SK-N-MC (cell line): ENCODE measurements around the gene CDH22.

Experiments
- DNase-seq: peaks from one replicate; pipeline ENCODE4 v3.0.0-alpha.2; 2011; ENCODE audit warnings: low read depth, low spot score
- H3K27ac ChIP-seq: fragments of 200-600 bp; sonication (generic); 2 replicates; pipeline ENCODE4 v1.5.1; 2016; ENCODE audit warnings: mixed run types
- H3K36me3 ChIP-seq: fragments of 200-600 bp; sonication (generic); 2 replicates; pipeline ENCODE4 v1.6.1; 2017; ENCODE audit warnings: antibody characterized with exemption, low read length, mixed read lengths; ENCODE audit not compliant: insufficient read depth
- H3K4me3 ChIP-seq: fragments of 200-600 bp; sonication (generic); 2 replicates; pipeline ENCODE4 v1.5.1; 2016
- H3K9ac ChIP-seq: fragments of 200-600 bp; sonication (generic); 2 replicates; pipeline ENCODE4 v1.8.0; 2017; ENCODE audit warnings: mixed run types, mixed read lengths; ENCODE audit not compliant: insufficient read length
- H3K9me3 ChIP-seq: fragments of 200-600 bp; sonication (generic); 2 replicates; pipeline ENCODE4 v1.6.1; 2017; ENCODE audit warnings: low read depth, mild to moderate bottlenecking, antibody characterized with exemption, low read length, moderate library complexity, mixed read lengths
- EZH2 ChIP-seq: fragments of 200-600 bp; sonication (generic); IDR thresholded peaks from one replicate; pipeline ENCODE4 v1.6.1; 2017; ENCODE audit warnings: antibody characterized with exemption
- FOXP2 ChIP-seq: optimal IDR thresholded peaks from 2 replicates; pipeline ENCODE3; 2011; ENCODE audit warnings: mild to moderate bottlenecking, moderate library complexity; ENCODE audit not compliant: insufficient read depth; ENCODE audit errors: extremely low read length, control extremely low read depth
- POLR2AphosphoS5 ChIP-seq: IDR thresholded peaks from 2 replicates; pipeline ENCODE4 v1.6.1; 2012; ENCODE audit warnings: mild to moderate bottlenecking, low read depth, low read length, borderline replicate concordance

Gene CDH22

DNA sequence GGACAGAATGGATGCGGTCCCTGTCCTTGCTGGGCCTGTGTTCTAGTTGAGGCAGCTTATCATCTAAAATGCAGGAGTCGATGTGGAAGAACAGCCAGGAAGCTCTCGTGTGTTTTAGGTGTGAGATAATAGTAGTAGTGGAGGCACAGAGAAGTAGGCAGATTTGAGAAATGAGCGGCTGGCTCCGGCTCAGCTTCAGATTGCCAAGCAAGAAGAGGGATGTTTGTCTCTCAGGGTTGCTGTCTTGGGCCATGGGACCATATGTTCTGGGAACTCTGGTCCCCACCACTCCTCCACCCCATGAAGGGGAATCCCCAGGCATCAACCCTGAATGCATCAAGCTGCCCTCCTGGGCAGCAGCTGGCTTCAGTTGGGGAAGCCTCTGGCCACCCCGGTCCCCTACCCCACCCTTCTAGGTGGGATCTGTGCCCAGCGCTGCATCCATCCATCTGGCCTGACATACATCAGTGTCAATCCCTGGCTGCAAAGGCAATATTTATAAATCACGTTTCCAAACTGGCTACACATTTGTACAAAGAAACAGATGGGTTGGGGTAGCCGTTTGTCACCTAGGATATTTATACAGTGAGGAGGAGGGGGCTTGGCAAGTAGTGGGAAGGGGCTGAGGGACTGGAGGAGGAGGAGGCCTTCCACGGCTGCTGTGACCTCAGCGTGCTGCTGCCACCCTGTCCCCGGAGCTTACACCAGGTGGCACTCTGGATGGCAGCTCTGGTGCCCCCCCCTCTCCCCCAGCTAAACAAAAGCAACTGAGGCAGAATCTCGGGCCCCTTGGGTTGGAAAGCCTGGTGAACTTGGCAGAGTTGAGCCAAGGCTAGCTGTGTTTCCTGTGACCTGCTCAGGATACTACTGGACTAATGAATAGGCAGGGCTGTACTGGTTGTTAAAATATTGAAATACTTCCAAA, 125.8 kb downstream of the CDH22 start:
- TF ChIP-seq FOXP2 = no peak
- no peak for TF ChIP-seq EZH2
- no peak for TF ChIP-seq POLR2AphosphoS5
- Histone ChIP-seq H3K27ac (no peak overlapping the region), H3K9ac (no peak overlapping the region), H3K36me3 (no peaks in the 10 kb centered on the region), H3K4me3 (no peak overlapping the region), H3K9me3 (no peaks in the 10 kb centered on the region)
- DNase-seq = no peak

DNA sequence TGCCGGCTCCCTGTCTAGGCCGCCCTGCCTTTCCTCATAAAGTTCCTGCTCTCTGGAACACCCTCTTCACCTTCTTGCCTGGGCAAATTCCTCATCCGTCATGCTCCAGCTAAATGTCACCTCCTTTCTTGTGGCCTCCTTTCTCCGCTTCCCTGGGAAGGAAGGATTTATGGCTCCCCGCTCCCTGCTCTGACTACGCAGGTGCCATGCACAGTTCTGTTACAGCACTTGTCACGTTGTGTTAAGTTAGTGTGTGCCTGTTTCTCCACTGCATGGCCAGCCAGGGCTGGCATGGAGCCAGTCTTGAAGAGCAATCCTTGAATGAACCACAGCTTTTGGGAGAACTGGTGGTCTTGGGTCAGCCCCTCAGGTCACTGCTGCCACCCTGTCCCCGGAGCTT, 128.4 kb downstream of the CDH22 start:
- no peak overlapping the region for H3K4me3 ChIP-seq
- H3K36me3 ChIP-seq = no peaks in the 10 kb centered on the region
- no peak overlapping the region for H3K27ac ChIP-seq
- H3K9me3 ChIP-seq = no peaks in the 10 kb centered on the region
- no peak for DNase-seq
- no peak for TF ChIP-seq EZH2
- TF ChIP-seq POLR2AphosphoS5 = no peak
- TF ChIP-seq FOXP2 = no peak
- no peak overlapping the region for H3K9ac ChIP-seq

DNA sequence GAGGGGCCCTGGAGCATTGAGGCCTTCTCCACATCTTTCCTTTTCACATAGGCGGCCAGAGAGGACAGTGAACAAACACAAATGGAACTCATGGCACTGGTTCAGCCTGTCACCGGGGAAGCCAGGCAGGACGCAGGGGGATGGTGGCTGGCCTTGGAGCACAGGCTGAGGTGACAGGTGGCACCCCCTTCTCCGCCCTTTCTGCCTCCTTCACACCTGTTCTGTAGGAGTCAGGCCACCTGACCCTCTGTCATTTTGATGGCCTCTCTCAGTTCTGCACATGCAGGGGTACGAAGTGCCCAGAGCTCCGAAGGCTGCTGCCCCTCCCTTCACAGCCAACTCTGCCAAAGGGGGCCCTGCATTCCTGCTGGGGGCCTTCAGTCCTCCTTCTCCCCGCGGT, 129.4 kb downstream of the CDH22 start:
- DNase-seq = no peak
- TF ChIP-seq FOXP2 = no peak
- no peak for TF ChIP-seq EZH2
- TF ChIP-seq POLR2AphosphoS5 = no peak
- Histone ChIP-seq H3K9me3 (no peaks in the 10 kb centered on the region), H3K9ac (no peak overlapping the region), H3K27ac (no peak overlapping the region), H3K4me3 (no peak overlapping the region), H3K36me3 (no peaks in the 10 kb centered on the region)

DNA sequence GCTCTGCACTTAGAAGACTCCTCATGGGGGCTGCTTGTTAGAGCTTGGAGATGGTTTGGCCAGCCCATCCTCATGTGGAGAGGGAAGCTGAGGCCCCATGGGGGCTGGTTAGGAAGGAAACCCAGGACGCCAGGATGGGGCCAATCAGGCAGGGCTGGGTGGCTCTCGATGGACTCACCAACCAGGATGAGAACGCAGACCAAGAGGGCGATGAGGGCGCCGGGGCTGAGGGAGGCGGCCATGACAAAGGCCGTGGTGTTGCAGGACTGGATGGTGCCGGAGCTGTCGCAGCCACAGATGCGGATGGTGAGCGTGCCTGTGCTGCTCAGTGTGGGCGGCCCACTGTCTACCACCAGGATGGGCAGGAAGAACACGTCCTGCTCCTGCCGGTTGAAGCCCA, 130.5 kb downstream of the CDH22 start:
- H3K36me3 ChIP-seq = no peaks in the 10 kb centered on the region
- no peak overlapping the region for H3K4me3 ChIP-seq
- TF ChIP-seq FOXP2 (no peak), EZH2 (no peak), POLR2AphosphoS5 (no peak)
- no peak for DNase-seq
- no peak overlapping the region for H3K27ac ChIP-seq
- no peak overlapping the region for H3K9ac ChIP-seq
- H3K9me3 ChIP-seq = no peaks in the 10 kb centered on the region

DNA sequence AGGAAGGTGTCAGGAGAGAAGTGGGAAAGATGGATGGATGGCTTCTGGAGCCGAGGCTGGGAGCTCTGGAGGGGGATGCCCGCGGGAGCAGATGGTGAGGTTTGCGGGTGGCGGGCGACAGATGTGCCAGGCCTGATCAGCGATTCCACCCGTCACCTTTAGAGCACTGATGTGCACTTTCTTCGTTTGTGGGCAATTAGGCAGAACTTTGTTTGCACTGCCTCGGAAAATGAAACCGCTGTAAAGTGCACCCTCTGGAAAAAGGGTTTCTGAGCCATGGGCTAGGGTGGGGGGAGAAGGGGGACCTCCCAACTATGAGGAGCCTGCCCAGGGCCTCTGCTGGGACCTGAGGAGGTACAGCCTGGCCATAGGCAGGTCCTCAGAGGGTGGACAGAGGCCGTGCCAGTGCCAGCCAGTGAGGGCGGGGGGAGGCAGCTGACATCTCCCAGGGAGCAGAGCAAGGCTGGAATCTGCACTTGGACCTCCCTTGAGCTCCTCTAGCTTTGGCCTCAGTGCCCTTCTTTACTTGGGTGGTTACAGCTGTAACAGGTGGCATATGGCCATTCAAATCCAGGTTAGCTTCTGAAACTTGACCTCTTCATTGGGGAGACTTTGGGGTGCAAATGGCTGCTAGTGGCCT, 131.4 kb downstream of the CDH22 start:
- Histone ChIP-seq H3K27ac (no peak overlapping the region), H3K9ac (no peak overlapping the region), H3K9me3 (no peaks in the 10 kb centered on the region), H3K36me3 (no peaks in the 10 kb centered on the region), H3K4me3 (no peak overlapping the region)
- no peak for TF ChIP-seq EZH2
- TF ChIP-seq FOXP2 = no peak
- TF ChIP-seq POLR2AphosphoS5 = no peak
- no peak for DNase-seq

DNA sequence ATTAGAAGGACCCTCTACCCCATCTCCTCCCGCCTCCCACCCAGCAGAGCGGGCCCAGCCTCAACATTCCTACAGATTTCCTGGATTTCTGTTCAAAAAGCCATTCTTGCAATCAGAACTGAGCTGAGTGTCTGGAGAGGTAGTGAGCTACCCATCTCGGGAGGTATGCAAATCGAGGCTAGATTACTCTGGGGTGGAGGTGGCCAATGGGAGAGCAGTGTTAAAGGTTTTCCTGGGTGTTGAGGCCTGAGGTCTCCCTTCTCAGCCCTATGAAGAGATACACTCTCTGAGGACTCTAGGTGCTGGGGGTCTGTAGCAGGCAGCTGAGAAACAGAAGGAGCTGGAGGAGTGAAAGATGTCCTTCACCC, 133.2 kb downstream of the CDH22 start:
- TF ChIP-seq POLR2AphosphoS5 (no peak), FOXP2 (no peak), EZH2 (no peak)
- Histone ChIP-seq H3K27ac (no peak overlapping the region), H3K9ac (no peak overlapping the region), H3K36me3 (no peaks in the 10 kb centered on the region), H3K4me3 (no peak overlapping the region), H3K9me3 (no peaks in the 10 kb centered on the region)
- no peak for DNase-seq

DNA sequence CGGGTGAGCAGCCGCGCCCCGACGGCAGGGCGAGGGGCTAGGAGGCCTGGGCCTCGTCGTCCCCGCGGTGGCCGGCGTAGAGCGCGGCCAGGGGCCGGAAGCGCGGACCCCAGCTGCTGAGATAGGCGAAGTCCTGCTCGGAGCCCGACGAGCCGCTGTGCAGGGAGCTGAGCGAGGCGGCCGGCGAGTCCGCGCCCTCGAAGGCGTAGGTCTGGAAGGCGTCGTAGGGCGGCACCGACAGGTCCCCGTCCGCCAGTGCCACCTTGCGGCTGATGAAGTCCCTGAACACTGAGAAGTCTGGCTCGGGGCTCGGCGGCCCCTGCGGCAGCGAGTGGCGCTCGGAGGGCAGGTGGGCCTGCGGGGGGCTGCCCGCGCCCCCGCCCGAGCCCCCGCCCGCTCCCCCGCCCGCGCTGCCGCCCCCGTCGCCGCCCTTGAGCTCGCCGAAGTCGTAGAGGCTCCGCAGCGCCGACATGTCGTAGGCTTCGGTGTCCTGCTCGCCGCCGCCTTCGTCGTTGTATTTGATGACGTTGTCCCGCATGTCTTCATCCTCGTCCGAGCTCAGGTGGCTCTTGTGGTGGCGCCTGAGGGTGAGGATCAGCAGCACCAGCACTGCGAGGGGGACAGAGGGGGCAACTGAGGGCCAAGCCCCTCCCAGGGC, 133.7 kb downstream of the CDH22 start:
- no peak for DNase-seq
- Histone ChIP-seq H3K4me3 (no peak overlapping the region), H3K9me3 (no peaks in the 10 kb centered on the region)

More for the DNA sequence above, 133.7 kb downstream of the CDH22 start:
- Histone ChIP-seq H3K9ac (no peak overlapping the region), H3K27ac (no peak overlapping the region), H3K36me3 (no peaks in the 10 kb centered on the region)
- TF ChIP-seq POLR2AphosphoS5 (no peak), FOXP2 (no peak), EZH2 (no peak)
